ENCODE data around the gene ATRAID. TPM values are rescaled to one million over a fixed set of nuclear protein-coding genes. Genes with fewer than 3 reads are reported as not detected.

ATRAID gene
- total and polyA plus RNA-seq, 5 experiments from 2014 or later: 105 to 388 (median 299) TPM

- DNase-seq: peak in 1 of 10 donors; percentile 53
- no peak overlapping the region for H3K4me3 Mint-ChIP-seq
- H3K27me3 Mint-ChIP-seq: peaks cover 0 to 14% (median 2%) of the 10 kb centered on the region in 5 donors
- peaks cover 0 to 2% (median 0%) of the 10 kb centered on the region in 3 donors for H3K36me3 Mint-ChIP-seq
- H3K4me1 Mint-ChIP-seq: peaks cover 0 to 6% (median 2%) of the 10 kb centered on the region in 4 donors
- no peak for ATAC-seq
- no peak overlapping the region for H3K27ac Mint-ChIP-seq
- no peaks in the 10 kb centered on the region for H3K9me3 Mint-ChIP-seq
- POLR2A ChIA-PET: no interaction called here
Observed at GRCh38 chr2:27249159-27249890, 37.5 kb downstream of the ATRAID start.

GRCh38 chr2:27249891-27250651, 38.2 kb downstream of the ATRAID start:
- peaks cover 0 to 22% (median 7%) of the 10 kb centered on the region in 5 donors for H3K27me3 Mint-ChIP-seq
- H3K9me3 Mint-ChIP-seq: no peaks in the 10 kb centered on the region
- peak; percentile 23 to 68 (median 54) for DNase-seq
- ATAC-seq: peak; percentile 81 to 84
- H3K27ac Mint-ChIP-seq: no peak overlapping the region
- POLR2A ChIA-PET: interaction anchor here (1.3 kb wide), 1 partner anchor 12 kb away, joined by 3 read pairs; no protein-coding TSS in a partner anchor
- H3K4me1 Mint-ChIP-seq: peaks cover 0 to 6% (median 2%) of the 10 kb centered on the region in 4 donors
- H3K4me3 Mint-ChIP-seq: no peak overlapping the region
- no peaks in the 10 kb centered on the region for H3K36me3 Mint-ChIP-seq

- Mint-ChIP-seq H3K27ac (peak overlapping the region in 1 of 10 donors; percentile 29), H3K4me3 (no peak overlapping the region), H3K27me3 (peaks cover 5 to 29% (median 13%) of the 10 kb centered on the region in 5 donors), H3K36me3 (no peaks in the 10 kb centered on the region), H3K9me3 (no peaks in the 10 kb centered on the region), H3K4me1 (peaks cover 0 to 6% (median 2%) of the 10 kb centered on the region in 4 donors)
- POLR2A ChIA-PET: interaction anchor here (1.3 kb wide), 1 partner anchor 13 kb away, joined by 3 read pairs; no protein-coding TSS in a partner anchor
- ATAC-seq (no peak), DNase-seq (peak in 1 of 10 donors; percentile 34)
Observed at GRCh38 chr2:27250652-27251379, 39.0 kb downstream of the ATRAID start.

GRCh38 chr2:27251766-27252165, 39.9 kb downstream of the ATRAID start:
- Mint-ChIP-seq H3K36me3 (no peaks in the 10 kb centered on the region), H3K9me3 (no peaks in the 10 kb centered on the region), H3K27ac (peak overlapping the region in 1 of 10 donors; percentile 15), H3K27me3 (peaks cover 12 to 39% (median 20%) of the 10 kb centered on the region in 5 donors), H3K4me1 (peaks cover 0 to 6% (median 2%) of the 10 kb centered on the region in 4 donors), H3K4me3 (no peak overlapping the region)
- POLR2A ChIA-PET: no interaction called here
- DNase-seq (no peak), ATAC-seq (no peak)

- Mint-ChIP-seq H3K27me3 (peaks cover 19 to 71% (median 47%) of the 10 kb centered on the region in 5 donors), H3K9me3 (no peaks in the 10 kb centered on the region), H3K36me3 (no peaks in the 10 kb centered on the region), H3K4me3 (no peak overlapping the region), H3K4me1 (peaks cover 0 to 3% (median 1%) of the 10 kb centered on the region in 4 donors), H3K27ac (peak overlapping the region in 1 of 10 donors; percentile 46)
- ATAC-seq (no peak), DNase-seq (no peak)
- POLR2A ChIA-PET: no interaction called here
Observed at GRCh38 chr2:27255187-27255586, 43.3 kb downstream of the ATRAID start.

- Mint-ChIP-seq H3K9me3 (no peaks in the 10 kb centered on the region), H3K4me3 (no peak overlapping the region), H3K36me3 (peaks cover 0 to under 1% (median 0%) of the 10 kb centered on the region in 3 donors), H3K27me3 (peaks cover 23 to 76% (median 51%) of the 10 kb centered on the region in 5 donors), H3K27ac (no peak overlapping the region), H3K4me1 (peaks cover 0 to 2% (median 0%) of the 10 kb centered on the region in 4 donors)
- POLR2A ChIA-PET: no interaction called here
- DNase-seq: no peak
- no peak for ATAC-seq
Observed at GRCh38 chr2:27255660-27256059, 43.8 kb downstream of the ATRAID start.

GRCh38 chr2:27256855-27257454, 45.1 kb downstream of the ATRAID start:
- Mint-ChIP-seq H3K36me3 (peaks cover 0 to 8% (median 0%) of the 10 kb centered on the region in 3 donors), H3K27me3 (peaks cover 32 to 78% (median 64%) of the 10 kb centered on the region in 5 donors), H3K4me1 (peaks cover 8 to 13% (median 11%) of the 10 kb centered on the region in 4 donors), H3K27ac (no peak overlapping the region), H3K9me3 (peaks cover 0 to 2% (median 0%) of the 10 kb centered on the region in 9 donors), H3K4me3 (no peak overlapping the region)
- ATAC-seq: no peak
- POLR2A ChIA-PET: no interaction called here
- no peak for DNase-seq

GRCh38 chr2:27258051-27258450, 46.2 kb downstream of the ATRAID start:
- no peak for ATAC-seq
- H3K36me3 Mint-ChIP-seq: peaks cover 0 to 8% (median 0%) of the 10 kb centered on the region in 3 donors
- H3K4me3 Mint-ChIP-seq: no peak overlapping the region
- H3K4me1 Mint-ChIP-seq: peaks cover 9 to 16% (median 11%) of the 10 kb centered on the region in 4 donors
- peaks cover 32 to 83% (median 65%) of the 10 kb centered on the region in 5 donors for H3K27me3 Mint-ChIP-seq
- POLR2A ChIA-PET: no interaction called here
- no peak overlapping the region for H3K27ac Mint-ChIP-seq
- peaks cover 0 to 2% (median 0%) of the 10 kb centered on the region in 9 donors for H3K9me3 Mint-ChIP-seq
- DNase-seq: no peak

- peaks cover 42 to 71% (median 57%) of the 10 kb centered on the region in 5 donors for H3K27me3 Mint-ChIP-seq
- POLR2A ChIA-PET: no interaction called here
- peak overlapping the region in 2 of 10 donors; percentile 26 to 54 for H3K27ac Mint-ChIP-seq
- H3K36me3 Mint-ChIP-seq: peaks cover 0 to 14% (median 2%) of the 10 kb centered on the region in 3 donors
- DNase-seq (peak in 1 of 10 donors; percentile 45), ATAC-seq (no peak)
- H3K9me3 Mint-ChIP-seq: peaks cover 0 to 2% (median 0%) of the 10 kb centered on the region in 9 donors
- H3K4me3 Mint-ChIP-seq: peak overlapping the region; percentile 59 to 89 (median 80)
- peaks cover 24 to 30% (median 28%) of the 10 kb centered on the region in 4 donors for H3K4me1 Mint-ChIP-seq
Observed at GRCh38 chr2:27261241-27261925, 49.5 kb downstream of the ATRAID start.

GRCh38 chr2:27261926-27262298, 50.1 kb downstream of the ATRAID start:
- POLR2A ChIA-PET: interaction anchor here (0.6 kb wide), 2 partner anchors 11 to 32 kb away, joined by 3 read pairs; no protein-coding TSS in a partner anchor
- peaks cover 22 to 30% (median 28%) of the 10 kb centered on the region in 4 donors for H3K4me1 Mint-ChIP-seq
- DNase-seq (peak in 1 of 10 donors; percentile 18), ATAC-seq (no peak)
- peak overlapping the region; percentile 59 to 89 (median 80) for H3K4me3 Mint-ChIP-seq
- peaks cover 0 to 14% (median 2%) of the 10 kb centered on the region in 3 donors for H3K36me3 Mint-ChIP-seq
- H3K27ac Mint-ChIP-seq: peak overlapping the region in 1 of 10 donors; percentile 29
- H3K27me3 Mint-ChIP-seq: peaks cover 39 to 66% (median 53%) of the 10 kb centered on the region in 5 donors
- peaks cover 0 to 2% (median 0%) of the 10 kb centered on the region in 9 donors for H3K9me3 Mint-ChIP-seq

Data from naive thymus-derived CD8-positive, alpha-beta T cell (primary cell).